GM19193 (cell line): ENCODE measurements around the gene DSC3.

Experiments used
- POLR2A ChIP-seq: IDR thresholded peaks from 4 replicates; pipeline ENCODE4 v1.6.1; 2011; ENCODE audit not compliant: insufficient read depth, insufficient read length; ENCODE audit errors: extremely low read depth

The DSC3 gene

GRCh38 chr18:31042406-31043181 lies at the start of gene DSC3:
TSS of gene DSC3 (minus strand) at chr18:31042742. CDS start at chr18:31042660, 82 bp downstream.
- no peak for TF ChIP-seq POLR2A

- TF ChIP-seq POLR2A: no peak
Measured at GRCh38 chr18:31091350-31091749, 48.8 kb upstream of the DSC3 start.

GRCh38 chr18:31088532-31088931 lies 46.0 kb upstream of the DSC3 start:
- no peak for TF ChIP-seq POLR2A

- TF ChIP-seq POLR2A: no peak
Measured at GRCh38 chr18:31079973-31080372, 37.4 kb upstream of the DSC3 start.

GRCh38 chr18:31077878-31078277 lies 35.3 kb upstream of the DSC3 start:
- TF ChIP-seq POLR2A: no peak

GRCh38 chr18:31072175-31072574 lies 29.6 kb upstream of the DSC3 start:
- no peak for TF ChIP-seq POLR2A

- TF ChIP-seq POLR2A: no peak
Measured at GRCh38 chr18:31070206-31070605, 27.7 kb upstream of the DSC3 start.

GRCh38 chr18:31066266-31066665 lies 23.7 kb upstream of the DSC3 start:
- TF ChIP-seq POLR2A: no peak

- no peak for TF ChIP-seq POLR2A
Measured at GRCh38 chr18:31065036-31065773, 22.7 kb upstream of the DSC3 start.

GRCh38 chr18:31064130-31064529 lies 21.6 kb upstream of the DSC3 start:
- no peak for TF ChIP-seq POLR2A

GRCh38 chr18:31061945-31062344 lies 19.4 kb upstream of the DSC3 start:
- TF ChIP-seq POLR2A: no peak

GRCh38 chr18:31058897-31059296 lies 16.4 kb upstream of the DSC3 start:
- no peak for TF ChIP-seq POLR2A

- TF ChIP-seq POLR2A: no peak
Measured at GRCh38 chr18:31057917-31058316, 15.4 kb upstream of the DSC3 start.

- TF ChIP-seq POLR2A: no peak
Measured at GRCh38 chr18:31057051-31057450, 14.5 kb upstream of the DSC3 start.

GRCh38 chr18:31056296-31056695 lies 13.8 kb upstream of the DSC3 start:
- TF ChIP-seq POLR2A: no peak

- TF ChIP-seq POLR2A: no peak
Measured at GRCh38 chr18:31050635-31051034, 8.1 kb upstream of the DSC3 start.
